Upper lobe of left lung (tissue), 6 donors: ENCODE measurements around the gene ASTN2. TPM values are rescaled to one million over a fixed set of nuclear protein-coding genes. Genes with fewer than 3 reads are reported as not detected.

Source experiments
- ATAC-seq, 2 donors: fragments of 200-7000 bp; cut with Tn5 transposase; one replicate each; pipeline ENCODE4 v1.9.1; 2022; ENCODE audit warnings: mild to moderate bottlenecking in 2 of 2, moderate library complexity in 2 of 2; ENCODE audit not compliant: low FRiP score in 2 of 2
- DNase-seq, 2 donors: peaks; one replicate each; pipeline ENCODE4 v3.0.0-alpha.2; 2019 to 2020
- H3K27ac ChIP-seq, 4 donors: fragments of 200-600 bp; sonication (generic); one replicate each; pipeline ENCODE4 v1.5.1; 2016 to 2019
- H3K27me3 ChIP-seq, 4 donors: fragments of 200-600 bp; sonication (generic); one replicate each; pipeline ENCODE4 v1.5.1; 2017 to 2019
- H3K36me3 ChIP-seq, 4 donors: fragments of 200-600 bp; sonication (generic); one replicate each; pipeline ENCODE4 v1.5.1; 2016 to 2019
- H3K4me1 ChIP-seq, 4 donors: fragments of 200-600 bp; sonication (generic); one replicate each; pipeline ENCODE4 v1.5.1; 2018 to 2019
- H3K4me3 ChIP-seq, 4 donors: fragments of 200-600 bp; sonication (generic); one replicate each; pipeline ENCODE4 v1.5.1; 2017 to 2019; ENCODE audit warnings: mild to moderate bottlenecking in 2 of 4, moderate library complexity in 1 of 4
- H3K9me3 ChIP-seq, 4 donors: fragments of 200-600 bp; sonication (generic); one replicate each; pipeline ENCODE4 v1.5.1; 2018 to 2019
- EP300 ChIP-seq, 4 donors: sonication (generic); formaldehyde crosslinking; IDR thresholded peaks; one replicate each; pipeline ENCODE4 v1.5.1; 2017; ENCODE audit warnings: antibody characterized with exemption in 4 of 4, control low read depth in 2 of 4
- POLR2A ChIP-seq, 4 donors: fragments of 450-650 bp; IDR thresholded peaks; one replicate each; pipeline ENCODE4 v1.5.1; 2016 to 2017; ENCODE audit warnings: antibody characterized with exemption in 4 of 4, mild to moderate bottlenecking in 2 of 4
- POLR2AphosphoS5 ChIP-seq, 2 donors: sonication (generic); formaldehyde crosslinking; IDR thresholded peaks; one replicate each; pipeline ENCODE4 v1.5.1; 2017; ENCODE audit warnings: antibody characterized with exemption in 2 of 2
- WGBS, 2 donors: methylation state at CpG; one replicate each; pipeline ENCODE4 v1.1.5; 2017 to 2018; 5-methylcytosine and 5-hydroxymethylcytosine counted together
- total RNA-seq, 6 donors: library from RNA; depleted of rRNA in 4 of 6; stranded (reverse); fragments of >200 nt in 4 of 6; gene quantifications; one replicate each; pipeline versions ENCODE4 v1.1.0 to v1.2.1, GENCODE V29; 2016 to 2021
- TF ChIP-seq, protein P1 (sequence below), 6 experiments: fragments of 450-650 bp in 4 of 6; fragments of 200-600 bp in 2 of 6; sonication (generic) in 2 of 6; IDR thresholded peaks; one replicate each; pipeline ENCODE4 v1.5.1; 2016 to 2019; ENCODE audit warnings: antibody characterized with exemption in 6 of 6
- donor health status: DM: no; HTN: no; CAD: no; lungs with moderate emphysema.
- donor health status: DM: no; HTN: yes; CAD: no; lungs with severe emphysema.

The ASTN2 gene
- total RNA-seq, 6 donors from 2014 or later, result 2.0 to 7.5 (median 3.4) TPM

DNA sequence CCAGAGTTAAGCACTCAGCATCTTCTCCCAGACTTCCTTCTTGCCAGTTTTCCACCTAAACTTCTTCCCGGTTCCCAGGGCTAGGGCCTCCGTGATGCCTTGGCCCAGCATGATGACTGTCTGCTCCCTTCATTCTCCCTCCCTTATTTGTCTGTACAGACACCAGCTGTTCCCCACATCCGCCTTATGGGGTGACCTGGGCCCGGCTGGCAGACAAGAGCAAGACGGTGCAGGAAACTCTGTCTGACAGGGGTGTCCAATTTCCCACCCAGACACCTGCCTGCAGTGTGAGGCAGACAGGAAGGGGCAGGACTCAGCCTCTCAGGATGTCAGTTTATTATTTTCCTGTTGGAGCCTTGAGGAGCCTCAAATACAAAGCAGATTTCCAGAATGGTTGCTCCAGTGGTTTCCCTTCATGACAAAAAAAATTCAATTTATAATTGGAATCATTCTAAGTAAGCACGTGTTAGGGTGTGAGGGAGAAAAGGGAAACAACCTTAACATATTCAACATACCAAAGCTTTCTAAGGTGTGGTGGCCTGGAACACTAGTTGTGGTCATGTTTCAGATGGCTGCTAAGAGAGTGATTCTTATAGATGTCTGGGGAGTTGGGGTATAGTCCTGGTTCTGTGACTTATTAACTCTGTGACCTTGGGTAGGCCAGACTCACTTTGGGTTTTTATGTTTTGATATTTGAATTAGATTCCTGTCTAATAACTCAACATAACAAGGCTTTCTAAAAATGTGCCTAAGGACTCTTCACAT, 1026.7 kb downstream of the ASTN2 start:
- no peak for TF ChIP-seq EP300 (IDR thresholded peaks at IDR 0.05)
- H3K4me1 ChIP-seq, result no peaks in the 10 kb centered on the region
- H3K9me3 ChIP-seq, result no peaks in the 10 kb centered on the region
- ATAC-seq (no peak), DNase-seq (no peak)
- no peak overlapping the region for H3K4me3 ChIP-seq
- H3K27ac ChIP-seq, result no peak overlapping the region
- no peaks in the 10 kb centered on the region for H3K36me3 ChIP-seq
- no peaks in the 10 kb centered on the region for H3K27me3 ChIP-seq
- WGBS, 2 donors, result 44 to 54% methylated on average over 6 of the region's 6 CpGs

GRCh38 chr9:116383936-116384335, 1030.9 kb downstream of the ASTN2 start:
- Histone ChIP-seq H3K27me3 (no peaks in the 10 kb centered on the region), H3K4me3 (no peak overlapping the region), H3K27ac (no peak overlapping the region), H3K4me1 (no peaks in the 10 kb centered on the region), H3K36me3 (no peaks in the 10 kb centered on the region), H3K9me3 (no peaks in the 10 kb centered on the region)
- DNase-seq, result no peak
- WGBS, 2 donors, result 24 to 58% methylated on average over 4 of the region's 4 CpGs
- ATAC-seq, result no peak
- no peak for TF ChIP-seq POLR2A (IDR thresholded peaks at IDR 0.05)
- TF ChIP-seq, protein P1, sequence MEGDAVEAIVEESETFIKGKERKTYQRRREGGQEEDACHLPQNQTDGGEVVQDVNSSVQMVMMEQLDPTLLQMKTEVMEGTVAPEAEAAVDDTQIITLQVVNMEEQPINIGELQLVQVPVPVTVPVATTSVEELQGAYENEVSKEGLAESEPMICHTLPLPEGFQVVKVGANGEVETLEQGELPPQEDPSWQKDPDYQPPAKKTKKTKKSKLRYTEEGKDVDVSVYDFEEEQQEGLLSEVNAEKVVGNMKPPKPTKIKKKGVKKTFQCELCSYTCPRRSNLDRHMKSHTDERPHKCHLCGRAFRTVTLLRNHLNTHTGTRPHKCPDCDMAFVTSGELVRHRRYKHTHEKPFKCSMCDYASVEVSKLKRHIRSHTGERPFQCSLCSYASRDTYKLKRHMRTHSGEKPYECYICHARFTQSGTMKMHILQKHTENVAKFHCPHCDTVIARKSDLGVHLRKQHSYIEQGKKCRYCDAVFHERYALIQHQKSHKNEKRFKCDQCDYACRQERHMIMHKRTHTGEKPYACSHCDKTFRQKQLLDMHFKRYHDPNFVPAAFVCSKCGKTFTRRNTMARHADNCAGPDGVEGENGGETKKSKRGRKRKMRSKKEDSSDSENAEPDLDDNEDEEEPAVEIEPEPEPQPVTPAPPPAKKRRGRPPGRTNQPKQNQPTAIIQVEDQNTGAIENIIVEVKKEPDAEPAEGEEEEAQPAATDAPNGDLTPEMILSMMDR (IDR thresholded peaks at IDR 0.05), result no peak
- no peak for TF ChIP-seq EP300 (IDR thresholded peaks at IDR 0.05)
- no peak for TF ChIP-seq POLR2AphosphoS5 (IDR thresholded peaks at IDR 0.05)

DNA sequence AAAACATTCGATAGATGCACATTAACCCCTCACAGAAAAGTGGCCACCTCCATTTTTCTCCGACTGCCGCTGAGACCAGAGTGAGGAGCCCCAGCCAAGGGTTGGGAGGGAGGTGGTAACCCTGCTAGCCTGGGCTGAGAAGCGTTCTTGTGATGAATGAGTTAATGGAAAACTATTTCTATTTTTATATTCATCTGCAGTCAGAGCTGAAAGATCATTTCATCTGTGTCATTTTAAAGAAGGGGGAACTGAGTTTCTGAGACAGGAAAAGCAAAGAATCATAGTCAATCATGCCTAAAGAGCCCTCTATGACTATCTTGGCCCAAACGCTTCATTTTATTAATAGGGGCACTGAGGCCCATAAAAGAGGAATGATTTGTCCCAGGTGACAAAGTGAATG, 1031.7 kb downstream of the ASTN2 start:
- H3K36me3 ChIP-seq, result no peaks in the 10 kb centered on the region
- no peak for ATAC-seq
- H3K9me3 ChIP-seq, result no peaks in the 10 kb centered on the region
- TF ChIP-seq POLR2A (IDR thresholded peaks at IDR 0.05) (no peak), POLR2AphosphoS5 (IDR thresholded peaks at IDR 0.05) (no peak), EP300 (IDR thresholded peaks at IDR 0.05) (no peak)
- TF ChIP-seq, protein P1 (IDR thresholded peaks at IDR 0.05), result no peak
- no peaks in the 10 kb centered on the region for H3K27me3 ChIP-seq
- no peaks in the 10 kb centered on the region for H3K4me1 ChIP-seq
- WGBS, 2 donors, result 67 to 81% methylated on average over 5 of the region's 5 CpGs
- H3K4me3 ChIP-seq, result no peak overlapping the region
- no peak for DNase-seq
- H3K27ac ChIP-seq, result no peak overlapping the region

GRCh38 chr9:116382053-116382452, 1032.8 kb downstream of the ASTN2 start:
- Histone ChIP-seq H3K4me1 (no peaks in the 10 kb centered on the region), H3K9me3 (no peaks in the 10 kb centered on the region), H3K36me3 (no peaks in the 10 kb centered on the region), H3K27me3 (no peaks in the 10 kb centered on the region), H3K27ac (no peak overlapping the region), H3K4me3 (no peak overlapping the region)
- DNase-seq (no peak), ATAC-seq (no peak)
- TF ChIP-seq POLR2AphosphoS5 (IDR thresholded peaks at IDR 0.05), result no peak
- TF ChIP-seq EP300 (IDR thresholded peaks at IDR 0.05), result no peak
- WGBS, 2 donors, result 68 to 82% methylated on average over 4 of the region's 4 CpGs

- Histone ChIP-seq H3K27ac (no peak overlapping the region), H3K9me3 (no peaks in the 10 kb centered on the region), H3K27me3 (no peaks in the 10 kb centered on the region), H3K4me1 (no peaks in the 10 kb centered on the region), H3K4me3 (no peak overlapping the region), H3K36me3 (no peaks in the 10 kb centered on the region)
- ATAC-seq, result no peak
- WGBS, 2 donors, result 70 to 81% methylated on average over 2 of the region's 2 CpGs
- no peak for DNase-seq
- TF ChIP-seq EP300 (IDR thresholded peaks at IDR 0.05), result no peak
- TF ChIP-seq, protein P1 (IDR thresholded peaks at IDR 0.05), result no peak
- no peak for TF ChIP-seq POLR2AphosphoS5 (IDR thresholded peaks at IDR 0.05)
- no peak for TF ChIP-seq POLR2A (IDR thresholded peaks at IDR 0.05)
Observed at GRCh38 chr9:116381350-116381749, 1033.5 kb downstream of the ASTN2 start.

DNA sequence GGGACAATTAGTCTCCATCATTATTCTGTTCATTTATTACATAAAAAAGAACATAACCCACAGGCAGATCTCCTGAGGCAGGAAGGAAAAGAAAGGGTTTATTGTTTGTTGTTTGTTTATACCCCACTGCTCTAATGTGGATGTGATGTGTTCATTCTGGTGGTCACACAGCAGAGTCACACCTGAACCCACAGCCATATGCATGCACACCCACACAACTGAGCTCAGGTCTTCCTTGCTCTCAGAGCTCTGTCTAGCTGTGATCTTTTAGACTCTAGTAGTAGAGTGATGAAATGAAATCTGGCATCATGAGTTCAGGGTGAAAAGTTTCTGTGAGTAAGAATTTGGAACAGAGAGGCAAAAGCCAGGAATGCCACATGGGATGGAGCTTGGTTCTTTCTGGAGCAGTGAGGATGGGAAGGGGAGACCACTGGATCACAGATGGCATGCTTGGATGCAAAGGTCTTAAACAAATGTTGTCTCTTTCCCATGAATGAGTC, 1034.3 kb downstream of the ASTN2 start:
- no peaks in the 10 kb centered on the region for H3K4me1 ChIP-seq
- H3K36me3 ChIP-seq, result no peaks in the 10 kb centered on the region
- ATAC-seq (no peak), DNase-seq (no peak)
- H3K9me3 ChIP-seq, result no peaks in the 10 kb centered on the region
- H3K4me3 ChIP-seq, result no peak overlapping the region
- TF ChIP-seq EP300 (IDR thresholded peaks at IDR 0.05), result no peak
- H3K27ac ChIP-seq, result no peak overlapping the region
- no peaks in the 10 kb centered on the region for H3K27me3 ChIP-seq
